Keratinocyte (primary cell): ENCODE data around the gene TEKT3. TPM values are rescaled to one million over a fixed set of nuclear protein-coding genes. Genes with fewer than 3 reads are reported as not detected.

Experiments used
- DNase-seq: peaks from one replicate; pipeline ENCODE4 v3.0.0-alpha.2; 2011; ENCODE audit warnings: low read depth, missing footprints, low spot score
- FAIRE-seq: peaks from 2 replicates; lab custom pipeline; 2011; peaks lifted over from hg19 to GRCh38; lab: Jason Lieb, UNC
- H2AFZ ChIP-seq: 2 replicates; pipeline ENCODE4 v1.6.0; 2012; ENCODE audit warnings: low read length, control low read depth, inconsistent platforms; ENCODE audit not compliant: control insufficient read depth
- H3K27ac ChIP-seq: 2 replicates; pipeline ENCODE4 v1.5.1; 2011; ENCODE audit warnings: low read length; ENCODE audit not compliant: control insufficient read depth, insufficient read depth
- H3K27me3 ChIP-seq: 3 replicates; pipeline ENCODE4 v1.6.0; 2011; ENCODE audit warnings: low read length; ENCODE audit not compliant: control insufficient read depth, insufficient read depth; ENCODE audit errors: extremely low read depth
- H3K36me3 ChIP-seq, 2 experiments: 2 replicates in 1 of 2; 3 replicates in 1 of 2; pipeline ENCODE4 v1.5.1; 2011; ENCODE audit warnings: low read length in 2 of 2, mild to moderate bottlenecking in 1 of 2; ENCODE audit not compliant: control insufficient read depth in 2 of 2, insufficient read depth in 2 of 2; ENCODE audit errors: extremely low read depth in 1 of 2
- H3K4me1 ChIP-seq: 3 replicates; pipeline ENCODE4 v1.5.1; 2011; ENCODE audit warnings: low read length; ENCODE audit not compliant: control insufficient read depth, insufficient read depth; ENCODE audit errors: extremely low read depth
- H3K4me2 ChIP-seq: 3 replicates; pipeline ENCODE4 v1.6.0; 2011; ENCODE audit warnings: low read depth, low read length; ENCODE audit not compliant: control insufficient read depth, insufficient read depth; ENCODE audit errors: extremely low read depth
- H3K4me3 ChIP-seq, 3 experiments: fragments of 200-600 bp in 1 of 3; sonication (generic) in 1 of 3; 2 replicates in 2 of 3; 3 replicates in 1 of 3; pipeline ENCODE4 v1.5.1; 2011 to 2016; ENCODE audit warnings: low read length in 3 of 3, mild to moderate bottlenecking in 3 of 3, control low read depth in 2 of 3, inconsistent platforms in 1 of 3, low read depth in 1 of 3, mixed read lengths in 1 of 3, mixed run types in 1 of 3, moderate library complexity in 1 of 3; ENCODE audit not compliant: control insufficient read depth in 2 of 3, insufficient read depth in 2 of 3; ENCODE audit errors: extremely low read depth in 1 of 3
- H3K79me2 ChIP-seq: 2 replicates; pipeline ENCODE4 v1.6.0; 2012; ENCODE audit warnings: low read length; ENCODE audit not compliant: control insufficient read depth, insufficient read depth
- H3K9ac ChIP-seq: 3 replicates; pipeline ENCODE4 v1.6.0; 2011; ENCODE audit warnings: low read length; ENCODE audit not compliant: control insufficient read depth, insufficient read depth; ENCODE audit errors: extremely low read depth
- H3K9me1 ChIP-seq: 3 replicates; pipeline ENCODE4 v1.6.0; 2011; ENCODE audit warnings: low read length; ENCODE audit not compliant: control insufficient read depth, insufficient read depth; ENCODE audit errors: extremely low read depth
- H3K9me3 ChIP-seq: 2 replicates; pipeline ENCODE4 v1.5.1; 2012; ENCODE audit warnings: low read depth, low read length; ENCODE audit not compliant: control insufficient read depth
- H4K20me1 ChIP-seq: 3 replicates; pipeline ENCODE4 v1.6.0; 2011; ENCODE audit warnings: low read length; ENCODE audit not compliant: control insufficient read depth, insufficient read depth; ENCODE audit errors: extremely low read depth
- CTCF ChIP-seq, 3 experiments: IDR thresholded peaks in 1 of 3; conservative IDR thresholded peaks in 1 of 3; optimal IDR thresholded peaks in 1 of 3; 2 replicates in 2 of 3; 3 replicates in 1 of 3; pipeline versions ENCODE3 to v1.5.1; 2011; ENCODE audit warnings: low read length in 3 of 3, mild to moderate bottlenecking in 3 of 3, moderate library complexity in 2 of 3, control low read depth in 1 of 3, inconsistent platforms in 1 of 3; ENCODE audit not compliant: insufficient read depth in 2 of 3; ENCODE audit errors: extremely low read depth in 1 of 3
- EZH2 ChIP-seq: IDR thresholded peaks from one replicate; pipeline ENCODE4 v1.6.1; 2012; ENCODE audit warnings: inconsistent platforms, mild to moderate bottlenecking, low read length, moderate library complexity
- dilution Hi-C: fragments of 300-500 bp; cut with MboI; formaldehyde crosslinking; loops from one replicate; pipeline ENCODE4 v1.7.0; 2020; ENCODE audit warnings: low sequenced_read_pairs; ENCODE audit not compliant: extremely low pct_ligation_motif_present
- polyA plus RNA-seq, 5 experiments: library from polyadenylated mRNA; depleted of rRNA in 3 of 5; stranded (reverse) in 3 of 5; stranded (forward) in 1 of 5; unstranded in 1 of 5; fragments of >200 nt; gene quantifications; 1 replicate in 1 of 5; 2 replicates in 3 of 5; 3 replicates in 1 of 5; pipeline versions ENCODE4 v1.2.1 to v1.2.3, GENCODE V29; 2011 to 2012; ENCODE audit warnings: missing spikeins in 2 of 5, low read depth in 1 of 5, low replicate concordance in 1 of 5

Gene TEKT3
- polyA plus RNA-seq, 1 donor (not counting 4 experiments of a cell fraction or from before 2014, with no cell fraction given) = 0.16 TPM

DNA sequence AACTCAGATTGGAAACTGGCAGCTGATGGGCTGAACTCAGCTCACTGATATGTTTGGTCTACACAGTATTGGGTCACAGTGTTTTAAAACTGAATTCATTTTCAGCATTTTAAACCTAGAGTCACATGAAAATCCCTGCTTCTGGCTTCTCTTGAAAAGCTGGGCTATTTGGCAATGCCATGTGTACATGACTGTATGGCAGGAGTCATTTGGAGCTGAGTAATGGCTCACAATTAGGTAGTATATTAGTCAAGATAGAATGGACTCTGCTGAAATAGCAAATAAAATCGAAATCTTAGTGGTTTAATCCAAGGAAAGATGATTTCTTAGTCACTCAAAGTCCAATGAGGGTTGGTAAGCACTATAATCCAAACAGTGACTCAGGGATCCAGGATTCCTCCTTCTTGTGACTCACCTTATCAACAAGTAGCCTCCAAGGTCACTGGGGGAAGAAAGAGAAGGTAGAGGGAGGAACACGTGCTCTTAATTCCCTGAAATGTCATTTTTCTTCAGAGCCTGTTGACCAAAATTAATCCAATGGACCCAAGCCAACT, 62.4 kb downstream of the TEKT3 start:
- Histone ChIP-seq H3K9me1 (no peaks in the 10 kb centered on the region), H3K36me3 (no peaks in the 10 kb centered on the region), H4K20me1 (no peaks in the 10 kb centered on the region), H3K9me3 (no peaks in the 10 kb centered on the region), H3K4me2 (no peak overlapping the region), H2AFZ (no peak overlapping the region), H3K4me1 (peaks cover 5% of the 10 kb centered on the region), H3K27me3 (peaks cover 5% of the 10 kb centered on the region), H3K4me3 (no peak overlapping the region), H3K27ac (no peak overlapping the region), H3K9ac (no peak overlapping the region), H3K79me2 (no peaks in the 10 kb centered on the region)
- TF ChIP-seq CTCF (optimal IDR thresholded peaks at IDR 0.05 in 1 of 3, IDR thresholded peaks at IDR 0.05 in 1 of 3, conservative IDR thresholded peaks at IDR 0.05 in 1 of 3; ENCODE audit: extremely low read depth in 1 of 3, insufficient read depth in 2 of 3, low read length in 3 of 3) (no peak), EZH2 (no peak)
- no peak for DNase-seq
- dilution Hi-C loops = no loop called here
- peak; percentile 62 for FAIRE-seq

DNA sequence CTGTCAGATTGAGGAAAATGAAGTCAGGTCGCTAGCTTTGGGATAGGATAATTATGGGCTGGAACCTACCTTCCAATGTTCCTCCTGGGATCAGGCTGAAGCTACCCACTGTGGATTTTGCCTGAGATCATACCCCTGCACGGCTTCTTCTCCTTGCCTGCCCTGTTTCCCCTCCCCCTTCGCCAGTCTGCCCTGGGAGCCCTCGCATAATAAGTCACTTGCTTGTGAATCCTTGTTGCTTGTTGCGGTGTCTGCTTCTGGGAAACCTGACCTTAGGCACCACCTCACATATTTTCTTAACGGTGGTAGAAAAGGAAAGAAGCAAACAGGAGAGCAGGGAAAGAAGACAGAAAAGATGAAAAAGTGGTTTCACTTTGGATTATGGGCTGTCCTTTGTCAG, 63.0 kb downstream of the TEKT3 start:
- TF ChIP-seq CTCF (optimal IDR thresholded peaks at IDR 0.05 in 1 of 3, IDR thresholded peaks at IDR 0.05 in 1 of 3, conservative IDR thresholded peaks at IDR 0.05 in 1 of 3; ENCODE audit: extremely low read depth in 1 of 3, insufficient read depth in 2 of 3, low read length in 3 of 3) = no peak
- TF ChIP-seq EZH2 = no peak
- H3K4me1 ChIP-seq = peaks cover 5% of the 10 kb centered on the region
- no peak overlapping the region for H3K9ac ChIP-seq
- no peaks in the 10 kb centered on the region for H4K20me1 ChIP-seq
- H3K4me2 ChIP-seq = peak overlapping the region; percentile 31
- FAIRE-seq (no peak), DNase-seq (no peak)
- H3K9me1 ChIP-seq = no peaks in the 10 kb centered on the region
- dilution Hi-C loops = no loop called here
- no peaks in the 10 kb centered on the region for H3K9me3 ChIP-seq
- H3K27ac ChIP-seq = no peak overlapping the region
- H2AFZ ChIP-seq = no peak overlapping the region
- H3K4me3 ChIP-seq = no peak overlapping the region
- peaks cover under 1% of the 10 kb centered on the region for H3K27me3 ChIP-seq
- H3K79me2 ChIP-seq = no peaks in the 10 kb centered on the region
- no peaks in the 10 kb centered on the region for H3K36me3 ChIP-seq
